ENCODE measurements around the gene SYCN. TPM values are rescaled to one million over a fixed set of nuclear protein-coding genes. Genes with fewer than 3 reads are reported as not detected.
"Not testable (repeated sequence)": the region's sequence is repeated elsewhere in the genome, so short reads cannot be mapped to it uniquely, and the experiment has no call there.

Gene SYCN
- total RNA-seq, 6 experiments from 2014 or later, result not detected

DNA sequence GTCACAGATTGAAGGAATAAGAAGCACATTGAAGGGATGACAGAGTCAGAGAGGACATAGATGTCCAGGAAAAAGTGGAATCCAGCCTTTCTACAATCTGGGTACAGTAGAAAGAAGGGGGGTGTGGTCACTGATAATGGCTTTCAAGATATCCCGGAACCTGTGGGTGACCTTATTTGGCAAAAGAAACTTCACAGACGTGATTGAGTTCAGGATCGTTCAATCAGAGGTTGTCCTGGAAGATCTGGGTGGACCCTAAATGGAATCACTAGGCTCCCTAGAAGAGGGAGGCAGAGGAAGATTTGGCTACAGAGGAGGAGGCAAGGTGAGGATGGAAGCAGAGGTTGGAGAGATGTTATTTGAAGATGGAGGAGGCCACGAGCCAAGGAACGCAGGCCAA, 13.0 kb upstream of the SYCN start:
- H3K27me3 Mint-ChIP-seq (ENCODE audit: insufficient read depth), result peaks cover 35% of the 10 kb centered on the region
- no peaks in the 10 kb centered on the region for H3K4me1 Mint-ChIP-seq (ENCODE audit: low read depth)
- no peak overlapping the region for H3K4me3 Mint-ChIP-seq
- peaks cover 8% of the 10 kb centered on the region for H3K9me3 Mint-ChIP-seq
- TF ChIP-seq, protein P1, sequence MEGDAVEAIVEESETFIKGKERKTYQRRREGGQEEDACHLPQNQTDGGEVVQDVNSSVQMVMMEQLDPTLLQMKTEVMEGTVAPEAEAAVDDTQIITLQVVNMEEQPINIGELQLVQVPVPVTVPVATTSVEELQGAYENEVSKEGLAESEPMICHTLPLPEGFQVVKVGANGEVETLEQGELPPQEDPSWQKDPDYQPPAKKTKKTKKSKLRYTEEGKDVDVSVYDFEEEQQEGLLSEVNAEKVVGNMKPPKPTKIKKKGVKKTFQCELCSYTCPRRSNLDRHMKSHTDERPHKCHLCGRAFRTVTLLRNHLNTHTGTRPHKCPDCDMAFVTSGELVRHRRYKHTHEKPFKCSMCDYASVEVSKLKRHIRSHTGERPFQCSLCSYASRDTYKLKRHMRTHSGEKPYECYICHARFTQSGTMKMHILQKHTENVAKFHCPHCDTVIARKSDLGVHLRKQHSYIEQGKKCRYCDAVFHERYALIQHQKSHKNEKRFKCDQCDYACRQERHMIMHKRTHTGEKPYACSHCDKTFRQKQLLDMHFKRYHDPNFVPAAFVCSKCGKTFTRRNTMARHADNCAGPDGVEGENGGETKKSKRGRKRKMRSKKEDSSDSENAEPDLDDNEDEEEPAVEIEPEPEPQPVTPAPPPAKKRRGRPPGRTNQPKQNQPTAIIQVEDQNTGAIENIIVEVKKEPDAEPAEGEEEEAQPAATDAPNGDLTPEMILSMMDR (IDR thresholded peaks at IDR 0.05), result no peak
- H3K36me3 Mint-ChIP-seq (ENCODE audit: low read depth), result no peaks in the 10 kb centered on the region
- H3K27ac Mint-ChIP-seq, result no peak overlapping the region
- DNase-seq, result no peak

DNA sequence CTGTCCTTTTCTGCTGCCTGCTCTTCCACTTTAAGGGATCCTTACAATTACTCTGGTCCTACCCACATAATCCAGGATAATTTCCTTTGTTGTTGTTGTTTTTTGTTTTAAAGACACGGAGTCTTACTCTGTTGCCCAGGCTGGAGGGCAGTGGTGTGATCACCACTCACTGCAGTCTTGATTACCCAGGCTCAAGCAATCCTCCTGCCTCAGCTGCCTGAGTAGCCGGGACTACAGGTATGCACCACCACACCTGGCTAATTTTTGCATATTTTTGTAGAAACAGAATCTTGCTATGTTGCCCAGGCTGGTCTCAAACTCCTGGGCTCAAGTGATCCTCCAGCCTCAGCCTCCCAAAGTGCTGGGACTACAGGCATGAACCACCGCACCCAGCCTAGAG, 11.3 kb upstream of the SYCN start:
- not testable (repeated sequence) for H3K36me3 Mint-ChIP-seq (ENCODE audit: low read depth); H3K4me1 Mint-ChIP-seq (ENCODE audit: low read depth); H3K4me3 Mint-ChIP-seq; H3K27ac Mint-ChIP-seq; DNase-seq; H3K9me3 Mint-ChIP-seq
- H3K27me3 Mint-ChIP-seq (ENCODE audit: insufficient read depth), result peaks cover 30% of the 10 kb centered on the region

DNA sequence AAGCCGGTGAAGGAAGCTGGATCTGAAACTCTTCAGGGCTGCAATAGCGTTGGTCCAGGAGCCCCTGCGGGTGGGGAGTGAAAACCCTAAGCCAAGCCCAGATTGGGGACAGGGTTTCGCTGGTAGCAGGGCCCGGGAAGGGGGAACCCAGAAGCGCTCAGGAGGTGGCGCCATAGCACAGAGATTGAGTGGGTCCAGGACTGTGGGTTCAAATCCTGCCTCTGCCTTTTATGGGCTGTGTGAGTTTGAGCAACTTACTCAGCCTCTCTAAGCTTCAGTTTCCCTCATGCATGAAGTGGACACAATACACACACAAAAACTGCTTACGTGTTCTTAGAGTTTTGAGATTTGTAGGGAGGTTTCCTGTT, 8.3 kb upstream of the SYCN start:
- H3K9me3 Mint-ChIP-seq, result peaks cover 8% of the 10 kb centered on the region
- TF ChIP-seq, protein P1 (IDR thresholded peaks at IDR 0.05), result peak; percentile 58

DNA sequence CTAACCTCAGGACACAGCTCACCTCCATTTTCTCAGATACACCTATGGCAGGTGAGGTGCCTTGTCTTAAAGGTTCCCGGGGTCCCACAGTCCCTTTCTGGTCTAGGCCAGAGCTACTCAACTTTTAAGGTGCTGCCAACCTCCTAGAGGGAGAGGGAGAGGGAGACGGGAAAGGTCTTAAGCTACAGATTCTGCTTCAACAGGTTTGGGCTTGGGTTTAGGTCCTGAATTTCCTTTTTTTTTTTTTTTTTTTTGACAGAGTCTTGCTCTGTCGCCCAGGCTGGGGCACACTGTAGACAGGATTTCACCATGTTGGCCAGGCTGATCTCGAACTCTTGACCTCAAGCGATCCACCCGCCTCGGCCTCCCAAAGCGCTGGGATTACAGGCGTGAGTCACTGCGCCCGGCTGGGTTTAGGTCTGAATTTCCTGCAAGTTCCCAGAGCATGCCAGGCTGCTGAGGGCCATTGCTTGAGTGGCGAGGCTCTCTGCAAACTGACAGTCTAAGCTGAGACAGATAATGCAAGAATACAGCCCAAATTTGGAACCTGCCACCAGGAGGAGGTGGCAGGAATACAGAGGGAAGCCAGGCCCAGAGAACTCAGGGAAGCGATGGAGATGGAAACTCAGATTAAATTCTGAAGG, 7.8 kb upstream of the SYCN start:
- no peaks in the 10 kb centered on the region for H3K4me1 Mint-ChIP-seq (ENCODE audit: low read depth)
- no peak overlapping the region for H3K4me3 Mint-ChIP-seq
- no peaks in the 10 kb centered on the region for H3K36me3 Mint-ChIP-seq (ENCODE audit: low read depth)
- peaks cover 4% of the 10 kb centered on the region; the same call in 1 of the 2 replicates for H3K9me3 Mint-ChIP-seq
- H3K27me3 Mint-ChIP-seq (ENCODE audit: insufficient read depth), result peaks cover 35% of the 10 kb centered on the region
- no peak for DNase-seq
- TF ChIP-seq, protein P1 (IDR thresholded peaks at IDR 0.05), result no peak
- H3K27ac Mint-ChIP-seq, result no peak overlapping the region

More for the DNA sequence above, 8.3 kb upstream of the SYCN start:
- Mint-ChIP-seq H3K4me3 (no peak overlapping the region), H3K4me1 (ENCODE audit: low read depth) (no peaks in the 10 kb centered on the region), H3K27ac (no peak overlapping the region), H3K27me3 (ENCODE audit: insufficient read depth) (peaks cover 34% of the 10 kb centered on the region), H3K36me3 (ENCODE audit: low read depth) (no peaks in the 10 kb centered on the region)
- DNase-seq, result no peak

DNA sequence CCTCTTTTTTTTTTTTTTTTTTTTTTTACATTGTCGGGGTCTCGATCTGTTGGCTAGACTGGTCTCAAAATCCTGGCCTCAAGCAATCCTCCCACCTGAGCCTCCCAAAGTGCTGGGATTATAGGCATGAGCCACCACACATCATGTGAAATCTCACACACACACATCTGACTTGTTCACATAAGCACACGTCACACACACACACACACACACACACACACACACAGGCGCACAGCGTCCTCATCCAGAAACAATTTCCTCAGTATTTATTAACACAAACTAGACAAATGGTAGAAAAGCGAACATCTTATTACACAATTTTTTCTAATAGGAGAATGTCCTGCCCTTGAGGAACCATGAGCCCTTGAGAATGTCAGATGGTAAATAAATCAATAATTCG, 5.1 kb upstream of the SYCN start:
- TF ChIP-seq, protein P1 (IDR thresholded peaks at IDR 0.05), result no peak
- Mint-ChIP-seq H3K9me3 (no peaks in the 10 kb centered on the region), H3K36me3 (ENCODE audit: low read depth) (no peaks in the 10 kb centered on the region), H3K27ac (no peak overlapping the region), H3K27me3 (ENCODE audit: insufficient read depth) (peaks cover 46% of the 10 kb centered on the region), H3K4me3 (no peak overlapping the region), H3K4me1 (ENCODE audit: low read depth) (no peaks in the 10 kb centered on the region)
- DNase-seq, result no peak

DNA sequence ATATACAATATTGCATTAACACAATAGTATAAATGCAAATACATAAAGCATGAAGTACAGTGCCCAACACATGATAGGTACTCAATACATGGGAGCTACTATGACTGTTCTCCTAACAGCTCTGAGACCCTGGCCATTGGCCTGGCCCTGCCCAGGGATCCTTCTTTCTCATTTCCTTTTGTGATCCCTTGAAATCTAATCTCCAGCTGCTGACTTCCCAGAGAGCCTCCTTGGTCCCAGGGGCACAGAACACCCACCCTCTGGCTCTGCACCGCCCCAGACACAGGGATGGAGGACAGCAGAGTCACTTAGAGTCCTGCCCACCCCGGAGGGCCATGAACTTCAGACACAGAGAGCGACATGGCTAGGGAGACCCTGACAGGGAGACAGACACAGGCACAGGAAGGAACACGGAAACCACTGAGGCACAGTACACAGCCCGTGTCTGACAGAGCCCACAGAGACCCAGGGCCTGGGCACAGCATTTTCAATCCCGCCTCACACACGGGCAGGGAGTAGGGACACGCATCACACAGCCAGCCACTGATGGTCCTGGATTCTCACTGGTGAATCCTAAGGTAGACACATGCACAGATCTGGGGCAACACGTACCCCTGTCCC, 4.2 kb upstream of the SYCN start:
- H3K27ac Mint-ChIP-seq, result no peak overlapping the region
- no peaks in the 10 kb centered on the region for H3K36me3 Mint-ChIP-seq (ENCODE audit: low read depth)
- no peaks in the 10 kb centered on the region for H3K4me1 Mint-ChIP-seq (ENCODE audit: low read depth)
- H3K27me3 Mint-ChIP-seq (ENCODE audit: insufficient read depth), result peaks cover 50% of the 10 kb centered on the region
- H3K4me3 Mint-ChIP-seq, result no peak overlapping the region
- H3K9me3 Mint-ChIP-seq, result no peaks in the 10 kb centered on the region
- TF ChIP-seq, protein P1 (IDR thresholded peaks at IDR 0.05), result no peak
- DNase-seq, result no peak

Data from HFFc6 (cell line).